ENCODE data around the gene PEX11A.
A peak's percentile ranks its signal among the peaks of the same experiment; 100 is the strongest.

PEX11A gene

DNA sequence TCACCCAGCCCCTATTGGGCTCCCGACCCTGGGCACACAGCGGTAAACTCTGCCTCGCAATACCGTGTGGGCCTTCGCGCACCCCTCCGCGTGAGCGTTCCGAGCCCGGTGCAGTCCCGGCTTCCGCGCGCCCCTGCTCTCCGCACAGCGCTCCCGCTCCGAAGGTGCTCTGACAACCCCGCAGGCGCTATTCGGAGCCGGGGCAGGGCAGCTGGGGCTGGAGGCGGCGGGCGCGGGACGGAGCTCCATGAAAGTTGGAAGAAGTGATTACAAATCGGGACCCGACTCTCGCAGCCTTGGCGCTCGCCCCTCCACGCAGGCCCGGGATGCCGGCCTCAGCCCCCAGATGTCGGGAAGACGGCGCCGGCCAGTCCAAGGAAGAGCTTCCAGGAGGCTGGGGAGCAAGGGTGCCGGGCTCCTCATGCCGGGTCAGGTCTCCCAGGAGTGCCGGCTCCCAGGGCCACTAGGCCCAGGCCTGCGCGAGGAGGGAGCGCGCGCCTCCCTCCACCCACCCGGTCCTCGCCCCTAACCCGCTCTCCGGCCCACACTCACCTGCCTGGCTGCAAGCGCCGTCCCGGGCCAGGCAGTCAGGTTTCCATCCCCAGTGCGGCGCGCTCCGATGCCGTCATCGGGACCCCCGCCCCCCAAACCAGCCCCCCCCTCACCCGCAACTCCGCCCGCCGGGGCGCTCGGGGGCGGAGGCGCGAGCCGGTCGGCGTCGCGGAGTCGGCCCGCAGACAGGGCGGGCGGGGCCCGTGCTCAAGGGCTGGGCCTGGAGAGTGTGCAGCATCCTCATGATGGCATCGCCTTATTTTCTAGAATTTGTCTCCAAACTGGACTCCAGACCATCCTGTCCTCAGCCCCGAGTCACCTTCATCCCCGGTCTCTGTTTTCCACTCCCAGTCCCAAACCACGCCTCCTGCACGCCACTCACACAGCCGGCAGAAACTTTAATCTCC, 35.4 kb downstream of the PEX11A start, which contains the start of gene KIF7:
KIF7 (minus strand) TSS at position 621 of the 959 bp plus-strand sequence. CDS start 2,537 bp downstream, outside the sequence.
- peak; percentile 52 for DNase-seq

DNA sequence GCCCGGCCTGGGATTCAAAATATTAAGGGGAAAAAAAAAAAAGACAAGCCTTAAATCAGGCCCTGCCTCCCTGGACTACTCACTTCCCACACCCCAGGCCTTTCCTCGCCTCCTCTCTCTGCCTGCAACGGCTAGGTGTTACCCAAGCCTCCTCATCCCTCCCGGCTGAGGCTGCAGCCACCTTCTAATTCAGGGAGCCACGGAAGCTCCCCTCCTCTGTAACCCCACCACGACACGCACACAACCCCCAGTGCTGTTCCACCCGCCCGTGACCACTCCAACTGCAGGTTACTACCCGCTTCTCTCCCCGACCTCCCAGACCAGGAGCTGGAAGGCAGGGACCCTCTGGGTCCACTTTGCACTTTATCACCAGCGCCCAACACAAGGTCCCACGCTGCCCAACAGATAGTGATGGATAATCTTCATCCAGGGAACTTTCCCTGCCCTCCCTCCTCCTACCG, 36.2 kb downstream of the PEX11A start:
- DNase-seq: peak; percentile 10

DNA sequence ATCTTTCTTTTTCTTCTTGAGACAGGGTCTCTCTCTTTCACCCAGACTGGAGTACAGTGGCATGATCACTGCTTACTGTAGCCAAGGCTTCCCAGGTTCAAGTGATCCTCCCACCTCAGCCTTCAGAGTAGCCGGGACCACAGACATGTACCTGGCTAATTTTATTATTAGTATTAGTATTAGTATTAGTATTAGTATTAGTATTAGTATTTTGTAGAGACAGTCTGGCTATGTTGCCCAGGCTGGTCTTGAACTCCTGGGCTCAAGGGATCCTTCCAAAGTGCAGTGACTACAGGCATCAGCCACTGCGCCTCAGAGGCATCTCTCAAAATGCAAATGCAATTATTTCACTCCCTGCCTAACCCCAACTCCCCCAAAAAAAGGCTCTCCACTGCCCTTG, 37.0 kb downstream of the PEX11A start:
- no peak for DNase-seq

- no peak for DNase-seq
Observed at GRCh38 chr15:89652666-89653065, 37.9 kb downstream of the PEX11A start.

DNA sequence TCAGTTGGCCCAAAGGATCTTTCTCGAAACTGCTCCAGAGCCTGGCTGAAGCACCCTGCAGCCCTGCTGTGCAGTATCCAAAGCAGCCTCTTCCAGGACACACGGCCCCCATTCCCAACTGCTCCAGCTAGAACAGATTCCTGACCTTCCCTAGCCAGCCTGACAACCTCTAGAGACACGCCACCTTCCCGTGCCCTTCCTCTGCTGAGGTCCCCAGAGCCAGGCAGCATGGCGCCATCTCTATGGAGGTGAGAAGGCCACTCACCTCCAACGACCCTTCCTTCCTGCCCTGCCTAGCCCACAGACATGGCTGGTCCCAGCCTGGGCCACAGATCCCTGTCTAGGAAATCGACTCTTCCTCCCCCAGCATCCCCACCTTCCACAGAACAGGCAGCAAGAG, 38.4 kb downstream of the PEX11A start:
- no peak for DNase-seq

DNA sequence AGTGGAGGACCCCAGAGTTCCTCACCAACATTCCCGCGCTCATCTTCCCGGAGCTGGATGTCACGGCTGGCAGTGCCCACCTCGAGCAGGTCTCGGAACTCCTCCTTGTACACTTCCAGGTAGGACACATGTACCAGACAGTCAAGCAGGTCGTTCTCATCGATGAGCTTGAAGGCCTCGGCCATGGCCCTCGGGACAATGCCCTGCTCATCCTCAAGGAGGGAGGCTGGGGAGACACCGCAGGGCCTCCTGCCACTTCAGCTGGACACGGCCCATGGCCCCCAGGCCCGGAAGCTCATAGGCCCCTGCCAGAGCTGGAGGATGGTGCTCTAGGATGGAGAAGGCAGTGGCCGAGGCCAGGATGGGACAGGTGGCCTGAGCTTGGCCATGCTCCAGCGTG, 40.8 kb downstream of the PEX11A start:
- no peak for DNase-seq

DNA sequence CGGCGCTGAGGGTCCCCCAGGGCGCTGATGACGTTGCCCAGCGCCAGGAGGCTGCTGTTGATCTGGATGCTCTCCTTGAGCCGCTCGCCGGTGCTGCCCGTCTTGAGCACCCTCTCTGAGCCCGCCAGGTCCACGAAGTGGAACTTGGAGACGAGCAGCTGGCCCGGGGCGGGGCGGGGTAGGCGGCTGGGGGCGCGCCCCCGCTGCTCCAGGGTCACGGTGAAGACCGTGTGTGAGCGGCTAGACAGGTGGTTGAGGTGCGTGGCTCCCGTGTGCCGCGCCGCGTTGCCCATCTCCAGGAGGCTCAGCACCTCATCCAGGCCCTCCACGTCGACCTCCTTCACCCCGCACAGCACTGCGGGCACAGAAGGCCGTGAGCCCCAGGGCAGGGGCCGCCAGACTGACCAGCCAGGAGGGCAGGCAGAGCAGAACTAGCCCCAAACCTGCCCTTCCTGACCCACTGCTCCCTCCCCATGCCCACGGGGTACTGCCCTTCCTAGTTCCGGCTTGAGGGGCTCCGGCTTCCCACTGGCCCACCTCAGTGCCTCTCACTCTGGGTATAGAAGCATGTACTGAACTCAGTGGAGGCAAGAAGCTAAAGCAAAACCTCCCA, 41.4 kb downstream of the PEX11A start:
- DNase-seq: no peak

DNA sequence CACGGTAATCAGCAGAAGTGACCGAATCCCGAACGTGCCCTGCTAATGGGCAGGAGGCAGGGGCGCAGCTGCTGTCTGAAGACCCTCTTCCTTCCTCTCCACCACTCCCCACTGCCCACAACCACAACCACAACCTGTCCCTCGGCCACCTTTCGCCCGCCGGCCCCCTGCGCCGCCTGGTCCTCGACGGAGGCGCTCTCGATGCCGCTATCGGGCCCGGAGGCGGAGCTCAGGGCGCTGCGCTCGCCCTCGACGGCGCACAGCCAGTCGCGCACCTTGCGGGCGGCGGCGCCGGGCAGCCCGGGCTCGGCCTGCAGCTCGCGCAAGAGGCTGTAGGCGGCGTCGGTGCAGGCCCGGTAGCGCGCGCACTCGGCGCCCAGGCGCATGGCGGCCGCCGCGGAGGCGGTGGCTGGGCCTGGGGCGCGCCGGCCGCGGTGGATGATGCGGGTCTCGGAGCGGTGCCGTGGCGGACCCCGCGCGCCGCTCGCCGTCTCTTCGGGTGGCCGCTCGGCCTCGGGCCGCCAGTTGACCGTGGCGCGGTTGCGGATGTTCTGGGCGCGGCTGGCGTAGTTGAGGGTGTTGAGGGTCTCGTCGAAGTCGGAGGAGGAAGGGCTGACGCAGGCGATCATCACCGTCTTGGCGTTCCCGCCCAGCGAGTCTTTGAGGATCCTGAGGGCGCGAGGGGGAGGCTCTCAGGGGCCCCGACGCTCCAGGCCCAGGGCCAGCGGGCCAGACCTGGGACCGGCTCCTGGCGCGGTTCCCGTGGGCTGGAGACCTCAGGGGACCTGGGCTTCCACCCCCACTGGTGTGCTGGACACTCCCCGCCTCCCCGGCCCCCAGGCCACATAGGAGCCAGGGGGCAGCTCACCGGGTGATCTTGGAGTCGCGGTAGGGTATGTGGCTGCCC, 42.2 kb downstream of the PEX11A start:
- no peak for DNase-seq

GRCh38 chr15:89647191-89647851, 43.2 kb downstream of the PEX11A start:
- peak; percentile 47 for DNase-seq

- DNase-seq: no peak
Observed at GRCh38 chr15:89646416-89647141, 44.0 kb downstream of the PEX11A start.

DNA sequence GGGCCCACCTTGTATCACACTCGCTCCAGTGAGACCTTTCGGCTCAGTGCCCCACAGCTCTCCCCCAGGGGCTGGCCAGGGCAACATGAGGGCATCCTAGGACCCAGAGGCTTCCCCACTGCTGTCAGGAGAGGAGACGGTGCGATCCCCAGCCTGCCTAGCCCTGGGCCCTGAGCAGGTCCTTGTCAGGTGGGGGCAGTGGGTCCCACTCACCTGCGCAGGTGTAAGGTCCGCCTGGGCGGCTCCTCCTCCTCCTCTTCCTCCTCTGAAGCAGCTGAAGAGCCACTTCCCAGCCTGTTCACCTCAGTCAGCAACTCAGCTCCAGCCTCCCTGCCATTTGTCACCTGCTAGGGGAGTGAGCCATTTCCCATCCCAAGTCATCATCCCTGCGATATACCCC, 44.9 kb downstream of the PEX11A start:
- DNase-seq: no peak

GRCh38 chr15:89642106-89642505, 48.4 kb downstream of the PEX11A start:
- DNase-seq: no peak

DNA sequence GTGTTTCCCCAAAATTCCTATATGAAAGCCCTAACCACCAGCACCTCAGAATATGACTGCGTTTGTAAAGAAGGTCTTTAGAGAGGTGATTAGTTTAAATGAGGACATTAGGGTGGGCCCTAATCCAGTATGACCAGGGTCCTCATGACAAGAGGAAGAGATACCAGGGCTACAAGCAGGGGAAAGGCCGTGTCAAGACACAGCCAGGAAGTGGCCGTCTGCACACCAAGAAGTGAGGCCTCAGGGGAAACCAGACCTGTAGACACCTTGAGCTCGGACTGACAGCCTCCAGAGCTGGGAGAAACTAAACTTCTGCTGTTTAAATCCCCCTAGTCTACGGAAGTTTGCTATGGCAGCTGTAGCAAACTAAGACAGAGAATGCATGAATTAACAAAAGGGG, 49.5 kb downstream of the PEX11A start:
- DNase-seq: no peak

GRCh38 chr15:89640245-89640644, 50.3 kb downstream of the PEX11A start:
- DNase-seq: no peak

- DNase-seq: no peak
Observed at GRCh38 chr15:89633585-89633984, 57.0 kb downstream of the PEX11A start.

GRCh38 chr15:89632563-89633430, 57.8 kb downstream of the PEX11A start:
- no peak for DNase-seq

GRCh38 chr15:89631902-89632264, 58.7 kb downstream of the PEX11A start:
- no peak for DNase-seq
